Naive thymus-derived CD8-positive, alpha-beta T cell (primary cell): Measurements from ENCODE around the gene LMO7. TPM values are rescaled to one million over a fixed set of nuclear protein-coding genes. Genes with fewer than 3 reads are reported as not detected.
"Not testable (repeated sequence)": the region's sequence is repeated elsewhere in the genome, so short reads cannot be mapped to it uniquely, and the experiment has no call there.

Source experiments
- ATAC-seq, 2 donors: fragments of 150-1000 bp; cut with Tn5 transposase in 1 of 2; sonication (Bioruptor Pico), chemical (Tn5 transposase) in 1 of 2; 1 replicate in 1 of 2; 2 replicates in 1 of 2; pipeline ENCODE4 v1.10.0; 2021; ENCODE audit warnings: mild to moderate bottlenecking in 2 of 2, moderate library complexity in 2 of 2
- POLR2A ChIA-PET: fragments of 350-600 bp; sonication (Branson Sonifier 250); formaldehyde crosslinking; loops from one replicate; lab custom pipeline; 2021; ENCODE audit warnings: antibody characterized with exemption; lab: Charles Lee
- DNase-seq, 10 donors: peaks; one replicate each; pipeline versions ENCODE4 v3.0.0 to v3.0.0-alpha.2; 2020 to 2022
- H3K27ac Mint-ChIP-seq, 10 donors: one replicate each; pipeline ENCODE4 v1.8.0; 2020 to 2022; ENCODE audit warnings: mild to moderate bottlenecking in 10 of 10, mixed read lengths in 10 of 10, moderate library complexity in 4 of 10, inconsistent platforms in 1 of 10
- H3K27me3 Mint-ChIP-seq, 5 donors: one replicate each; pipeline ENCODE4 v1.8.0; 2021 to 2022; ENCODE audit warnings: mixed read lengths in 5 of 5
- H3K36me3 Mint-ChIP-seq, 3 donors: one replicate each; pipeline ENCODE4 v1.8.0; 2020 to 2022; ENCODE audit warnings: mixed read lengths in 3 of 3, mild to moderate bottlenecking in 2 of 3, inconsistent platforms in 1 of 3
- H3K4me1 Mint-ChIP-seq, 4 donors: one replicate each; pipeline ENCODE4 v1.8.0; 2021 to 2022; ENCODE audit warnings: mixed read lengths in 4 of 4
- H3K4me3 Mint-ChIP-seq, 10 donors: one replicate each; pipeline ENCODE4 v1.8.0; 2020 to 2022; ENCODE audit warnings: mild to moderate bottlenecking in 10 of 10, mixed read lengths in 10 of 10, moderate library complexity in 6 of 10, inconsistent platforms in 1 of 10
- H3K9me3 Mint-ChIP-seq, 9 donors: one replicate each; pipeline ENCODE4 v1.8.0; 2020 to 2022; ENCODE audit warnings: mixed read lengths in 9 of 9, mild to moderate bottlenecking in 3 of 9, inconsistent platforms in 1 of 9, moderate library complexity in 1 of 9
- polyA plus RNA-seq, 3 donors: library from polyadenylated mRNA; unstranded; fragments of 300-500 nt; fragmentation: Illumina TruSeq; gene quantifications; one replicate each; pipeline ENCODE4 v1.2.3, GENCODE V29; 2021
- total RNA-seq, 8 experiments: library from RNA in 2 of 8; stranded (reverse) in 2 of 8; gene quantifications; one replicate each; pipeline ENCODE4 v1.2.3 and lab custom pipeline; 2021 to 2026

Gene LMO7
- total and polyA plus RNA-seq, 5 experiments from 2014 or later, result 23.0 to 66.1 (median 35.8) TPM

DNA sequence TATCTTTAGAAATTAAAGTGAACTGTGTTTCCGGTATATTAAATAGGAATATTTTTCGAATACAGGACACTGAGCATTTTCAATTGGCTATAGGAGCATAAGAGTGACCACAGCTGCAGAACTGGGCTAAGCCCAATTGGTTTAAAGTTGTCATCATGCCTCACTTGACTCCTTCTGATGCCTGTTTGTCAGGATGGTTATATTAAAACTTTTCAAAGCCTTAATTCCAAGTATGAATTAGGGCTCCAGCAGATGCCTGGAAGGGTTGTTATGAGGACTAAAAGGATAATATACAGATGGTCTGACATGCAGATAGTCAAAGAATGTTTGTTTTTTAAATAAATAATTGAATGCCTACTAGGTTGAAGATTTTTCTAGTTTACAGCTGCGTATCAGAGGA lies 100.0 kb downstream of the LMO7 start:
- Mint-ChIP-seq H3K4me1 (peaks cover 0 to 5% (median 0%) of the 10 kb centered on the region in 4 donors), H3K9me3 (peaks cover 0 to 19% (median 2%) of the 10 kb centered on the region in 9 donors), H3K36me3 (peaks cover 15 to 19% (median 16%) of the 10 kb centered on the region in 3 donors), H3K4me3 (no peak overlapping the region), H3K27ac (no peak overlapping the region), H3K27me3 (no peaks in the 10 kb centered on the region)
- DNase-seq (no peak), ATAC-seq (no peak)
- POLR2A ChIA-PET, result no interaction called here

- ATAC-seq (no peak), DNase-seq (no peak)
- peaks cover under 1 to 19% (median 18%) of the 10 kb centered on the region in 3 donors for H3K36me3 Mint-ChIP-seq
- no peak overlapping the region for H3K4me3 Mint-ChIP-seq
- H3K27me3 Mint-ChIP-seq, result no peaks in the 10 kb centered on the region
- peaks cover 0 to 2% (median 0%) of the 10 kb centered on the region in 4 donors for H3K4me1 Mint-ChIP-seq
- H3K9me3 Mint-ChIP-seq, result peaks cover 0 to 13% (median 0%) of the 10 kb centered on the region in 9 donors
- POLR2A ChIA-PET, result no interaction called here
- no peak overlapping the region for H3K27ac Mint-ChIP-seq
Observed at GRCh38 chr13:75738841-75739240, 102.7 kb downstream of the LMO7 start.

GRCh38 chr13:75739244-75739868 lies 103.2 kb downstream of the LMO7 start:
- Mint-ChIP-seq H3K9me3 (peaks cover 0 to 12% (median 0%) of the 10 kb centered on the region in 9 donors), H3K27me3 (no peaks in the 10 kb centered on the region), H3K4me3 (no peak overlapping the region), H3K4me1 (peaks cover 0 to 2% (median 0%) of the 10 kb centered on the region in 4 donors), H3K27ac (peak overlapping the region in 2 of 10 donors; percentile 17 to 46), H3K36me3 (peaks cover 0 to 19% (median 16%) of the 10 kb centered on the region in 3 donors)
- POLR2A ChIA-PET, result no interaction called here
- ATAC-seq (no peak), DNase-seq (no peak)

- Mint-ChIP-seq H3K4me3 (no peak overlapping the region), H3K9me3 (peaks cover 0 to 12% (median 0%) of the 10 kb centered on the region in 9 donors), H3K27ac (no peak overlapping the region), H3K27me3 (no peaks in the 10 kb centered on the region), H3K4me1 (peaks cover 0 to 2% (median 0%) of the 10 kb centered on the region in 4 donors), H3K36me3 (peaks cover 0 to 25% (median 15%) of the 10 kb centered on the region in 3 donors)
- POLR2A ChIA-PET, result no interaction called here
- DNase-seq, result no peak
- no peak for ATAC-seq
Observed at GRCh38 chr13:75740031-75740430, 103.9 kb downstream of the LMO7 start.

GRCh38 chr13:75743072-75743471 lies 106.9 kb downstream of the LMO7 start:
- H3K27ac Mint-ChIP-seq, ATAC-seq, H3K27me3 Mint-ChIP-seq, POLR2A ChIA-PET, DNase-seq, H3K4me3 Mint-ChIP-seq, H3K4me1 Mint-ChIP-seq: not testable (repeated sequence)
- H3K9me3 Mint-ChIP-seq, result peaks cover 0 to 18% (median 0%) of the 10 kb centered on the region in 9 donors
- H3K36me3 Mint-ChIP-seq, result peaks cover 0 to 27% (median 13%) of the 10 kb centered on the region in 3 donors

- H3K36me3 Mint-ChIP-seq, result peaks cover 0 to 27% (median 13%) of the 10 kb centered on the region in 3 donors
- H3K27ac Mint-ChIP-seq, result no peak overlapping the region
- H3K9me3 Mint-ChIP-seq, result peaks cover 0 to 18% (median 0%) of the 10 kb centered on the region in 9 donors
- no peak overlapping the region for H3K4me3 Mint-ChIP-seq
- no peaks in the 10 kb centered on the region for H3K27me3 Mint-ChIP-seq
- H3K4me1 Mint-ChIP-seq, result no peaks in the 10 kb centered on the region
- no peak for ATAC-seq
- POLR2A ChIA-PET, result no interaction called here
- DNase-seq, result no peak
Observed at GRCh38 chr13:75744127-75744526, 108.0 kb downstream of the LMO7 start.

DNA sequence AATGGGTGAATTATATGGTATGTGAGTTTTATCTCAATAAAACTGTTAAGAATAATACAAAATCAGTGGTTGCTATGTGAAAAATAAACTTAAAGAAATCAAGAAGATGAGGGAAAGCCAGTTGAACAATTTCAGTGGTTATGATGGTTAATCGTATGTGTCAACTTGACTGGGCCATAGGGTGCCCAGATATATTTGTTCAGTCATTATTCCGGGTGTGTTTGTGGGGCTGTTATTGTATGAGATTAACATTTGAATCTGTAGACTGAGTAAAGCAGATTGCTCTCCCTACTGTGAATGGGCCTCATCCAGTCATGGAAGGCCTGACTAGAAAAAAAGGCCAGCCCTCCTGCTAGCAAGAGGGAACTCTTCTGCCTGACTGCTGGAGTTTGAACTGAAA lies 109.3 kb downstream of the LMO7 start:
- ATAC-seq (no peak), DNase-seq (no peak)
- peaks cover 0 to 18% (median 0%) of the 10 kb centered on the region in 9 donors for H3K9me3 Mint-ChIP-seq
- POLR2A ChIA-PET, result no interaction called here
- peak overlapping the region in 1 of 10 donors; percentile 73 for H3K27ac Mint-ChIP-seq
- H3K36me3 Mint-ChIP-seq, result peaks cover 0 to 27% (median 13%) of the 10 kb centered on the region in 3 donors
- H3K4me1 Mint-ChIP-seq, result no peaks in the 10 kb centered on the region
- H3K4me3 Mint-ChIP-seq, result no peak overlapping the region
- no peaks in the 10 kb centered on the region for H3K27me3 Mint-ChIP-seq

- peaks cover 0 to 15% (median 5%) of the 10 kb centered on the region in 9 donors for H3K9me3 Mint-ChIP-seq
- no peak for ATAC-seq
- H3K27me3 Mint-ChIP-seq, result no peaks in the 10 kb centered on the region
- peaks cover 0 to 2% (median under 1%) of the 10 kb centered on the region in 4 donors for H3K4me1 Mint-ChIP-seq
- H3K36me3 Mint-ChIP-seq, result peaks cover 0 to 10% (median 2%) of the 10 kb centered on the region in 3 donors
- DNase-seq, result no peak
- POLR2A ChIA-PET, result interaction anchor here (0.7 kb wide), 1 partner anchor 43 kb away, joined by 3 read pairs; no protein-coding TSS in a partner anchor
- no peak overlapping the region for H3K4me3 Mint-ChIP-seq
- H3K27ac Mint-ChIP-seq, result peak overlapping the region in 1 of 10 donors; percentile 4
Observed at GRCh38 chr13:75748874-75749273, 112.7 kb downstream of the LMO7 start.

DNA sequence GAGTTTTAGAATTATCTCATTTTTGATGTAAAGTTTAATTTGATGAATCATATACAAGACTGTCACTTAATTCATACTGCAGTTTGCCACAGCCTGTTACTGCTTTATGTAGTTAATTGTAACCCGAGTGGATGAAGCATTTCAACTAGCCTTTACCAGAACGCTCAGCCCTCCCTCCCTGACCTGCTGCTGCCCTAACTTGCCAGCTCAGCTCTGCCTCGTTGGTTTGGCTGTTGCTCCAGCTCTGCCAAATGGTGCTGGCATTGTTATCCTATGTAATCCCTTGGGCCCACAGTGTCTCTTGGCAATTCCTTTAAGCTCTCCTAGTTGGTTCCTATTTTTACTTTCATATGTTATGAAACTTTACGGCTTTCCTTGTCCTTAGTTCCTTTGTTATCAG lies 113.3 kb downstream of the LMO7 start:
- POLR2A ChIA-PET, result interaction anchor here (0.8 kb wide), 1 partner anchor 14 kb away, joined by 3 read pairs; no protein-coding TSS in a partner anchor
- Mint-ChIP-seq H3K9me3 (peaks cover 0 to 20% (median 8%) of the 10 kb centered on the region in 9 donors), H3K27me3 (no peaks in the 10 kb centered on the region), H3K4me1 (peaks cover 0 to 2% (median under 1%) of the 10 kb centered on the region in 4 donors), H3K4me3 (no peak overlapping the region), H3K36me3 (peaks cover 0 to 12% (median 6%) of the 10 kb centered on the region in 3 donors), H3K27ac (no peak overlapping the region)
- no peak for ATAC-seq
- DNase-seq, result no peak

GRCh38 chr13:75751350-75751749 lies 115.2 kb downstream of the LMO7 start:
- peaks cover 0 to 21% (median 3%) of the 10 kb centered on the region in 9 donors for H3K9me3 Mint-ChIP-seq
- peaks cover 8 to 14% (median 12%) of the 10 kb centered on the region in 4 donors for H3K4me1 Mint-ChIP-seq
- H3K27ac Mint-ChIP-seq, result no peak overlapping the region
- peaks cover 0 to 6% (median 5%) of the 10 kb centered on the region in 3 donors for H3K36me3 Mint-ChIP-seq
- POLR2A ChIA-PET, result interaction anchor here (1.4 kb wide), 1 partner anchor 10 kb away, joined by 3 read pairs; no protein-coding TSS in a partner anchor
- DNase-seq, result no peak
- ATAC-seq, result no peak
- H3K4me3 Mint-ChIP-seq, result no peak overlapping the region
- H3K27me3 Mint-ChIP-seq, result no peaks in the 10 kb centered on the region

- POLR2A ChIA-PET, result no interaction called here
- peaks cover 0 to 6% (median 5%) of the 10 kb centered on the region in 3 donors for H3K36me3 Mint-ChIP-seq
Observed at GRCh38 chr13:75752826-75753225, 116.7 kb downstream of the LMO7 start.

GRCh38 chr13:75754936-75755335 lies 118.8 kb downstream of the LMO7 start:
- H3K4me1 Mint-ChIP-seq, result peaks cover 16 to 45% (median 24%) of the 10 kb centered on the region in 4 donors
- H3K27ac Mint-ChIP-seq, result peak overlapping the region in 1 of 10 donors; percentile 35
- ATAC-seq, result no peak
- peaks cover 0 to 21% (median 3%) of the 10 kb centered on the region in 9 donors for H3K9me3 Mint-ChIP-seq
- no peak overlapping the region for H3K4me3 Mint-ChIP-seq
- H3K36me3 Mint-ChIP-seq, result peaks cover 0 to 6% (median 5%) of the 10 kb centered on the region in 3 donors
- DNase-seq, result no peak
- POLR2A ChIA-PET, result no interaction called here
- no peaks in the 10 kb centered on the region for H3K27me3 Mint-ChIP-seq

More at GRCh38 chr13:75752826-75753225, 116.7 kb downstream of the LMO7 start:
- H3K4me3 Mint-ChIP-seq, result no peak overlapping the region
- peaks cover 0 to 21% (median 3%) of the 10 kb centered on the region in 9 donors for H3K9me3 Mint-ChIP-seq
- DNase-seq (no peak), ATAC-seq (no peak)
- no peaks in the 10 kb centered on the region for H3K27me3 Mint-ChIP-seq
- no peak overlapping the region for H3K27ac Mint-ChIP-seq
- peaks cover 16 to 29% (median 22%) of the 10 kb centered on the region in 4 donors for H3K4me1 Mint-ChIP-seq

DNA sequence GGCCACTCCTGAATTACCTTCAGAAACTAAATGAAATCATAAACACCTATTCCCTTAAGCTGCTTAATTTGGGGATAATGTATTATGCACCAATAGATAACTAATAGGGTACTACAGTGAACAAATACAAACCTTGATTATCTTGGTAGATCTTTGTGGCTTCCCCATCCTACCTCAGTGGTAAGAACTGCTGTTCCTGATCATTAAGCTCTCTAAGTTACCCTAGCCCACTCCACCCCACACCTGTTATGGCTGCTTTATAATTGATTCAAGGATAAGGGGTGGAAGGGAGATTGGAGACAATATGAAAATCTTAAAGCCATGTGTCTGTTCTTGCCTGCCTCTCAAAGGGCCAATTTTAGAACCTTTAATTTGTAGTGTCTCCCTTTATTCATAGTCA lies 121.2 kb downstream of the LMO7 start:
- peak overlapping the region in 1 of 10 donors; percentile 5 for H3K4me3 Mint-ChIP-seq
- peaks cover 21 to 61% (median 36%) of the 10 kb centered on the region in 4 donors for H3K4me1 Mint-ChIP-seq
- peak overlapping the region in 3 of 10 donors; percentile 23 to 48 (median 44) for H3K27ac Mint-ChIP-seq
- DNase-seq (no peak), ATAC-seq (no peak)
- peaks cover 0 to 6% (median 5%) of the 10 kb centered on the region in 3 donors for H3K36me3 Mint-ChIP-seq
- no peaks in the 10 kb centered on the region for H3K27me3 Mint-ChIP-seq
- POLR2A ChIA-PET, result interaction anchor here (0.9 to 1.2 kb wide), 3 partner anchors 9 to 1234 kb away, joined by 3 read pairs; partner anchors contain the start of gene CLN5
- H3K9me3 Mint-ChIP-seq, result peaks cover 0 to 21% (median 3%) of the 10 kb centered on the region in 9 donors
